ENCODE measurements around the gene CACNB2.

DNA sequence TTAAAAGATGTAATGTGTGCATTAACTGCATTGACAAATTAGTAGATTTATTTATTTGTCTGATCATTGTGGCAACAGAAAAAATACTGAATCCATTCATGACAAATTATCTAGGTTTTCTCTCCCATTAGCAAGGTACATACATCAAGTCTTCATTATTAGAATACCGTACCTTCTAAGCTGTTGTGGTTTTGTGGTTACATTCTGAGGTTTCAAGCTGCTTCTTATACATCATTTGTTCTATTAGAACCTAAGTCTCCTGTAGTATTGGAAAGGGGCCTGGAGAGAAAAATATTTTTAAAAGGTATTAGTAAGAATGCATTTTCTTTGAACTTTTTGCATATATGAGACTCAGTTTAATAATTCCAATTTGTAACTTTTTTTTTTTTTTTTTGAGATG is 26.3 kb upstream of the CACNB2 start:
- no peak for TF ChIP-seq CTCF (IDR thresholded peaks at IDR 0.05)
- no peak for TF ChIP-seq USF2 (CRISPR knock-in tag; IDR thresholded peaks at IDR 0.05)
- TF ChIP-seq, protein P1, sequence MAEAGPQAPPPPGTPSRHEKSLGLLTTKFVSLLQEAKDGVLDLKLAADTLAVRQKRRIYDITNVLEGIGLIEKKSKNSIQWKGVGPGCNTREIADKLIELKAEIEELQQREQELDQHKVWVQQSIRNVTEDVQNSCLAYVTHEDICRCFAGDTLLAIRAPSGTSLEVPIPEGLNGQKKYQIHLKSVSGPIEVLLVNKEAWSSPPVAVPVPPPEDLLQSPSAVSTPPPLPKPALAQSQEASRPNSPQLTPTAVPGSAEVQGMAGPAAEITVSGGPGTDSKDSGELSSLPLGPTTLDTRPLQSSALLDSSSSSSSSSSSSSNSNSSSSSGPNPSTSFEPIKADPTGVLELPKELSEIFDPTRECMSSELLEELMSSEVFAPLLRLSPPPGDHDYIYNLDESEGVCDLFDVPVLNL (CRISPR knock-in tag; IDR thresholded peaks at IDR 0.05; ENCODE audit: borderline replicate concordance, low read depth): no peak
- TF ChIP-seq ZNF121 (CRISPR knock-in tag; IDR thresholded peaks at IDR 0.05): no peak
- TF ChIP-seq TEAD4 (CRISPR knock-in tag; IDR thresholded peaks at IDR 0.05): no peak
- TF ChIP-seq, protein P2, sequence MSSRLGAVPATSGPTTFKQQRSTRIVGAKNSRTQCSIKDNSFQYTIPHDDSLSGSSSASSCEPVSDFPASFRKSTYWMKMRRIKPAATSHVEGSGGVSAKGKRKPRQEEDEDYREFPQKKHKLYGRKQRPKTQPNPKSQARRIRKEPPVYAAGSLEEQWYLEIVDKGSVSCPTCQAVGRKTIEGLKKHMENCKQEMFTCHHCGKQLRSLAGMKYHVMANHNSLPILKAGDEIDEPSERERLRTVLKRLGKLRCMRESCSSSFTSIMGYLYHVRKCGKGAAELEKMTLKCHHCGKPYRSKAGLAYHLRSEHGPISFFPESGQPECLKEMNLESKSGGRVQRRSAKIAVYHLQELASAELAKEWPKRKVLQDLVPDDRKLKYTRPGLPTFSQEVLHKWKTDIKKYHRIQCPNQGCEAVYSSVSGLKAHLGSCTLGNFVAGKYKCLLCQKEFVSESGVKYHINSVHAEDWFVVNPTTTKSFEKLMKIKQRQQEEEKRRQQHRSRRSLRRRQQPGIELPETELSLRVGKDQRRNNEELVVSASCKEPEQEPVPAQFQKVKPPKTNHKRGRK (CRISPR knock-in tag; IDR thresholded peaks at IDR 0.05; ENCODE audit: borderline replicate concordance): no peak
